Eye (tissue), 1 donor: ENCODE results near the gene MOCS2.

Experiments used
- DNase-seq: peaks from one replicate; pipeline ENCODE4 v3.0.0-alpha.2; 2015

Gene MOCS2

GRCh38 chr5:53092242-53092641 lies 17.3 kb downstream of the MOCS2 start:
- no peak for DNase-seq

GRCh38 chr5:53091289-53091688 lies 18.3 kb downstream of the MOCS2 start:
- DNase-seq: no peak

DNA sequence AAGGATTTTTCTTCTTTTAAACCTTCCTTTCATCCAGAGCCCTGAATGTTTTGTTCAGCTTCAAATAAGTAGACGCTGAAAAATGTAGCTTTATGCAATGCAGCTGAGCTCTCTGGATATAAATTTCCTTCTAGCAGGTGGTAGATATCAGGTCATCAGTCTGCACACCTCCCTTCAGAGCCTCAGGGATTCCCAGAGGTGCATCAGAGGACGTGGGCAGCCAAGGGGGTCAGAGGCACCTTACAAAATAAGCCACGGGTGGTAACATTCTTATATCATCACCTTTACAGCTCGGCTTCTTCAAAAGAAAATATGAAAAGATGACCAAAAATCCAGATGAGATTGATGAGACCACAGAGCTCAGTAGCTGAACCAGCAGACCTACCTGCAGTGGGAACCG lies 19.3 kb downstream of the MOCS2 start:
- DNase-seq: no peak

DNA sequence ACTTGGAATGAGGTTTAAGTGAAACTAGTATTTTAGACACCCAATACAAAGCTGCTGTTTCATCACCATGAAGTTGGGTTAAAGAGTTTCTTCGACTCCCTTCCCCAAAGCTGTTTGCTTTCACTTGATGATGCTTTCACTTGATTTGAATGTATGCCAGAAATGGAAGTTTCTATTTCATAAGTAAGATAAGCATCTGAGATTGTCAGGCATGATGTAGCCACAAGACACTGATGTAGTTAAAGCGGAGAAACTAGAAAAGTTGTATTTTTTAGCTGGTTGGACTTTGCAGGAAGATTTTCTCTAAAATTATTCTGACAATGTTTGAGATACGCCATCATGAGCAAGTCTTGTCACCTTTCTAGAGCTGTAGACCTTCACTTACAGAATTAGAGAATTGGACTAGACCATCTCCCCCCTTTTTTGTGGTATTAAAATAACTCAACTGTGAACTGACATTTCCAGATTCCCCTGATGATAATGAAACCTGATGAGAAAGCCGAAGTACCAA lies 20.0 kb downstream of the MOCS2 start:
- no peak for DNase-seq

DNA sequence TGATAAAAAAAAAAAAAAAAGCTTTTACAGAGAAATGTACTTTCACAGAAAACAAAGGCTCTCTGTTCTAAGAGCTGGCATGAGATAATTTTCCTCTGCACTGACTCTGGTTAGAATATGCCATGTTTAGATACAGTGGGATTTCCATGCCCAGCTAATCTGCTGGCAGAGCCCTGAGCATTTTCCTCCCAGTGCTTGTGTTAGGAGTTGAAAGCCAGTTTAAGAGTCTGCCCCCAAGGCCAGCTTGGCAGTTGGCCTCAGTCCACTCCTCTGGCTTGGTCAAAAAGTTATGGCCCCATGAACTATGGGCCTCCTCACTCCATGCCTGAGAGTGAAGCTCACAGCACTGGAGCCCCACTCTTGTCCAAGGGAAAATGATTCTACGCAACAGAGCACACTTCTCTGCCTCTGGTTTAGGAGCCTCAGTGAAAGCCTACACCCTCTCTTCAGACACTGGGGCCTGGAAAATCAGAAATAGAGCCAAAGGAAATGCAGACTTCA lies 21.9 kb downstream of the MOCS2 start:
- DNase-seq: no peak

DNA sequence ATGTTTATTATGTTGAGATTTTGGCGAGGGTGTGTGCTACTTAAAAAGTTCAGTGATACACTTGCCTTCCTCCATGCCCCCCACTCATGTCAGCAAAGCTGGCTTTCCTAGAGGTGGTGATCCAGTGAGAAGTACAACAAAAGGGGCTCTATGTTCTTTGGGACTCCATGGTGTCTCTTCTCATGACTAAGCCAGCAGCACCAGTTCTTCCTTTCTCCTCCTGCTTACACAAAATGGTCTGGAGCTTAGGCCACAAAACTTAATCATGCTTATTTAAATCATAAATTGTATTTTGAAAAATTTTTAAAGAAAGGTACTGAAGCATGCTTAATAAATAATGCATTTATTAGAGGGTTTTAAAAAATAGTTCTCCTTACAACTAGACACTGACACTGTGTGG lies 22.4 kb downstream of the MOCS2 start:
- DNase-seq: no peak

DNA sequence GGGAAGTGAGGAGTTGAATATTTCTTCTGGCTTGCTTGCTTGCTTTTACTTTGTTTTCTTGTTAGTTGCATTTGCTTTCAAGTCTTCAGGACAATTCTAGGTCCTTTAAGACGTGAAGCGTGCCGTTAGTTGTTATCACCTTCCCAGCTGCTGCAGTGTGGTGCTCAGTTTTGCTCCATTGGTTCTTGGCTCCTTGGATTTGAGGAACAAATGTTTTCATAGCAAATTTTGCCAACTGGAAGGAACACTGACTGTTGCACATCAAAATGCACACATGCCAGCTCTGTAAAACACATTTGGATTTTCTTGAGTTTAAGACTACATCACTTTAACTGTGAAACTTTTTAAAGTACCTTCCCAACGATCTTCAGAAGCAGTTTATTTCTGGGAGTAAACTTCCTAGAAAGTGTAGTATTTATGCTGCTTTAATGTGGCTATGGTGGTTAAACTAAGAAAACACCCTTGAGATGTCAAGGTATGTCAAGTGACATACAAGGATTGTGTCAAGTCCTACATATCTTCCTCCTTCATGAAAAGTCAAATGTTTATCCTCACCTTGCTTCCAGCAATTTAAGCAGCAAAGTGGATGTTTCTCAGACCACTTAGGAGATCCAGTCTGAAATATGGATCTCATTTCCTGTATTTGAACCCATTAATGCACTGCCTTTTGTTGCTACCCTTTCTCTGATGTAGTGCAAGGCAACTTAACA lies 24.9 kb downstream of the MOCS2 start:
- no peak for DNase-seq

DNA sequence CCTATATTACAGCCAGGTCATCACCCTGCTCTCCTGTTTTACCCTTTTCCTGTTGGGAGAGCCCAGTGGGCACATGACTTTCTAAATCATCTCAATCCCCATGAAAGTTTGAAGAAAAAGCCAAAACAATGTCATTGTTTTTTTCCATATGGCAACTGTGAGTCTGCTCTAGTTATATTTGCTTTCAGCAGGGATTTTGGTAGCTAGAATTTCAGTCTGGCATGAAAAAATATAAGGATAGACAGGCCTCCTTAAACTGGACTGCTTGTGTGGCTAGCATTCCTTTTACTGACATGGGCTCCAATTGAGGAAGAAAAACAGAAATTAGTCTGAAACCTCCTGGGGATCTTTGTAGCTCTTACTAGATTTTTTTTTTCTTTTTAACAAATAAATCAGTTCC lies 25.6 kb downstream of the MOCS2 start:
- no peak for DNase-seq

- no peak for DNase-seq
Observed at GRCh38 chr5:53080271-53080670, 29.3 kb downstream of the MOCS2 start.

GRCh38 chr5:53076014-53076583 lies 33.5 kb downstream of the MOCS2 start:
- no peak for DNase-seq

- DNase-seq: no peak
Observed at GRCh38 chr5:53073348-53073747, 36.2 kb downstream of the MOCS2 start.

GRCh38 chr5:53071738-53072137 lies 37.8 kb downstream of the MOCS2 start:
- no peak for DNase-seq

- no peak for DNase-seq
Observed at GRCh38 chr5:53071298-53071697, 38.3 kb downstream of the MOCS2 start.

GRCh38 chr5:53069626-53070025 lies 39.9 kb downstream of the MOCS2 start:
- no peak for DNase-seq

- DNase-seq: no peak
Observed at GRCh38 chr5:53068291-53068836, 41.2 kb downstream of the MOCS2 start.

DNA sequence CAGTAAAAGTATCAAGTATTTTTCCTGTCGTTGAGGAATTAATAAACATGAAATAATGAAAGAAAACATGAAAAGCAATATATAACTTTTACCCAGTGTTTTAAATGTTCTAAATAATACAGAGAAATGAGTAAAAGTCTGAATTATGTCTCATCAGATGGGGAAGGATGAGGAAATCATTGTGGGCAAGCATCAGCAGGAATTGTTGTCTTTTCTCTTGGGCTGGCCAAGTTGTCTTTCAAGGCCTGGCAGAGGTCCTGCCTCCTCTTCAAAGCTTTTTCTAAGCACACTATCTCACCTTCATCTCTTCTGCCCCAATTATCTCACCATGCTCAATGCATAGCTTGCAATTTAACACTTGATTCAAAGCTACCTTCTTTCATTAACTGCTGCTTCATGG lies 41.9 kb downstream of the MOCS2 start:
- DNase-seq: no peak

DNA sequence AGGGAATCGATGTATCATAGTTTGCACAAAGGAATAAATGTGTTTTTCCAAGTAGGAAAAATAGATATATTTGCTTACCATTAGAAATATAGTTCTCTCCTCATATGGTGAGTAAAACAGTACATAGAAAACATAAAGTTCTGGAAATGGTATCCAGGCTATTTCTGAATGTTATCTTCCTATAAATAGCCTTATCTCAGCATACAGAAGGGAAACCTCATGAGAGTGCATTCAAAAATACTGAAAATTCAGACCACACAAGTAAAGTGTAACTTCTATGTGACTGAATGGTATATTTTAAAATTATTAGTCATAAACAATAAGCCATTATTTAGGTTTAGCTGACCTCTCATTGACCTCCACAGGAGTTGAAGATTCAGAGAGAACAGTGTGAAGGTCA lies 43.5 kb downstream of the MOCS2 start:
- no peak for DNase-seq

DNA sequence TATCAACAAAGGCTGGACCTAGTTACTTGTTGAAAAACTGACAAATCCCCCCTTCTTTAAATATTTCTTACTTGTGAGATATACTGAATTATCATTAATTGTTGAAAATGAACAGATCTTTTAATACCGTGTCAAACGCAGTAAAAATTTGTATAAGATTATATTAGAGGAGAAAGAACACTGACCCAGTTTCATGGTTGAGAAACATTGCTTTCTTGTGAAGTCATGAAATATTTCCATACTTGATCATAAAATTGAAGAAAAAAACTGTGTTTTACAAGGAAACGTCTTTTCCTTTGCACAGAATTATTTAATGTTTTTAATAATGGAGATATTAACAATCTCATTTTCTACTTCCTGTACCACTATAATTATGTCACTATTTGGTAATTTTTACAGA lies 45.8 kb downstream of the MOCS2 start:
- DNase-seq: no peak

DNA sequence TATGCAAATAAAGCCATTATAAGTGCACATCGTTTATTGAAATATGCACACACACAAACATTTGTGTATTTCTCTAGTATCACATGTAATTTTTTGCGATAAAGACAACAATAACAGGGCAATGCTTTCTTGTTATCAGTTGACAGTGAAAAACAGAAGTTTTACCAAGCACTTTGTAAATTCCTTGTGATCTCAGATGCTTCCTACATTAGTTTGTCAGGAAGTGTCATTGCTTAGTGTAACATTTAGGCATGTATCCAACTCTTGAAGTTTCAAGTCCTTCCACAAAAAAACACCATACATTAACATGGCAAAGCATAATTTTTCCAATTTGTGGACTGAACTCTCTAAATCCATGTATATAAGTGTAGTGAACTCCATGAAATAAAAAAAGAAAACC lies 46.4 kb downstream of the MOCS2 start:
- no peak for DNase-seq

DNA sequence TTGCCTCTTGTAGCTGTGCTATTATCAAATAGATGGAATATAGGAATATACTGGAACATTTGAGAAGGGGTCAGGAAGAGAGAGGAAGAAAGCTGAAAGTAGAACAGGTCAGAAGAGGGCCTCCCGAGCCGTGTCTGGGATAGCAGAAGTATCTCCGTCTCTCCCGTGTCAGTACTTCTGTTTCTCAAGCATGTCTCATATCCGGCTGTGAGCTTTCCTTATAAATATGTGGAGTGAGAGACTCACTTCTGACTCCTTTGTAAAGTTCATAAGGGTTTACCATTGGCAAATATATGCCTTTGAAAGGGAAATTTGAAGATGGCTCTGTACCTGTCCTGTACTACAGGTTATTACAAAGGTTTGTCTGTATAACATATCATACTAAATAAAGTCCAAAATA lies 50.3 kb downstream of the MOCS2 start:
- no peak for DNase-seq

DNA sequence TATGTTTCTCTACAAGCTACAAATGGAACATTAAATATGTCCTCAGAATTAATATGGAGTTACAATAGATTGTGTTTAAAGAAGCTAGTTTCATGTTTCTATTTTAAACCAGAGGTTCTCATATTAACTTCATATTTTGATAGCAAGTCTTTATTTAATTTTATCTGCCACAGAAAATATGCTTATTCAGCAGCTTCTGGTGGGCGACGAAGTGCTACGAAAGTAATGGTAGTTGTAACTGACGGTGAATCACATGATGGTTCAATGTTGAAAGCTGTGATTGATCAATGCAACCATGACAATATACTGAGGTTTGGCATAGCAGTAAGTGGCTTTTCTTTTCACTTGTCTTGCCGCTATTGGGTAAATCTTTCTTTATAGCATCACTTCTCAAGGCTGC lies 54.2 kb downstream of the MOCS2 start:
- no peak for DNase-seq

- no peak for DNase-seq
Observed at GRCh38 chr5:53053364-53053763, 56.2 kb downstream of the MOCS2 start.

DNA sequence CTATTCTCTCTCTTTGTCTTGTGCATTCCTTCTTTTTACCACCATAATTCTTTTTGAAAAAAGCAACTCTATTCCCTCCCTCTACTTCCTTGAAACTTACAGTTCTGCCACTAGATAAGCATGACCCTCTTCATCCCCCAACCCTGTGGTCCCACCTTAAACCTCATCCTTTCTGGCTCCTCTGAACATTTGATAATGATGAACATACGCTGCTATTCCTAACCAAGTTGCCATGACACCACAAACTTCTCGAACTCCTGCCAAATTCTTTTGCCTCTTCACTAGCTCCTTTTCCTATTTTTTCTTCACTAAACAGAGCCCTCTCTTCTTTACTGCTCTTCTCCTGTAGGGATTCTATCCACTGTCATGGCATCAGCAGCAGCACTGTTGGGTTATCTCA lies 57.1 kb downstream of the MOCS2 start:
- DNase-seq: no peak

GRCh38 chr5:53048248-53048647 lies 61.3 kb downstream of the MOCS2 start:
- DNase-seq: no peak
